Activated gamma-delta T cell treated with anti-CD3 and anti-CD28 coated beads, Interleukin-2, amount 50 U/mL, for 16 hours (primary cell): ENCODE results near the gene CNIH1.
"Not testable (repeated sequence)": the region's sequence is repeated elsewhere in the genome, so short reads cannot be mapped to it uniquely, and the experiment has no call there.

ENCODE experiments used
- DNase-seq: peaks from one replicate; pipeline ENCODE4 v3.0.0-alpha.2; 2020; ENCODE audit warnings: low read depth

The CNIH1 gene

DNA sequence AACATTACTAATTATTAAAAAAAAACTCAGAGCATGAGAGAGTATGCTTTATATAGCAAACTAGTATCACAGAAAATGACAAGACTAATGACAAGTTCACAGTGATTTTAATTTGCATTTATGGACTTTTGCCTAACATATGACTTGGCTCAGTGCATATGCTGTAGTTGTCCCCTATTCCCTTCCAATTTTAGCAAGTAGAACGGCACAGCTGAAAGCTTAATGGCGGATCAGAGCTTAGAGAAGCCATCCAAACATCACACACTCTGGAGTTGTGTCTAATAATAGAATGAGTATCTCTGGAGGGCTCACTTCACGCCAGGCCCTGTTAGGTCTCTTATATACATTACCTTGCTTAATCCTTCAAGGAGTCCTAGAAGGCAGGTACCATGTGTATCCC lies 13.3 kb downstream of the CNIH1 start:
- DNase-seq, result no peak

- no peak for DNase-seq
Observed at GRCh38 chr14:54425537-54426274, 15.5 kb downstream of the CNIH1 start.

GRCh38 chr14:54425068-54425467 lies 16.1 kb downstream of the CNIH1 start:
- DNase-seq, result no peak

GRCh38 chr14:54424479-54424901 lies 16.7 kb downstream of the CNIH1 start:
- no peak for DNase-seq

- no peak for DNase-seq
Observed at GRCh38 chr14:54423991-54424390, 17.2 kb downstream of the CNIH1 start.

DNA sequence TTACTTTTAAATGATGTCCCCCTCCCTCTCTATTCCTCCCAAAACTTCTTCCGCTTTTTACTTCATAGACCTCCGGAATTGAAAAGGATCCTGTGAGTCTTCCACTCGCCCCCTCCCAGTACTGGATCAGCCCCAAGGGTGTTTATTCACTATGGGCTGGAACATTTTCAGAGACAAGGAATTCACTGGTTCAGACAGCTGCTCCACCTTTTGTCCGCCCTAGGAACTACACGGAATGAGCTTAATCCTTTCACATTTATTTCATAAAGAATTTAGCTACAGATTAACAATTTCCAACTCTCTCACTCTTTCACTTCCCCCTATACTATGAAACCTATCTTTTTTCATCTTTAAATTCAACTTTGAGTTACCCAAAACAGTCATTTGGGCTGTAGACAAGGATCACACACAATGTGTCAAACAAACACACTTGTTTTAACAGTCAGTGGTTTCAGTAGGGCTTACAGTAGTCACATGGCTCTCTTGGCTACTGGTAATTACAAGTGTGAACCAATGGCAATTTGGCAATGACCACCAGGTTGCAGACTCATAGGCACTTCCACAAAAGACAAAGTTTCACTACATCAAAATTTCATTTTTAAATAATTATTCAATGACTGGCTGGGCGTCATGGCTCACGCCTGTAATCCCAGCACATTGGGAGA lies 20.6 kb downstream of the CNIH1 start:
- DNase-seq, result no peak

DNA sequence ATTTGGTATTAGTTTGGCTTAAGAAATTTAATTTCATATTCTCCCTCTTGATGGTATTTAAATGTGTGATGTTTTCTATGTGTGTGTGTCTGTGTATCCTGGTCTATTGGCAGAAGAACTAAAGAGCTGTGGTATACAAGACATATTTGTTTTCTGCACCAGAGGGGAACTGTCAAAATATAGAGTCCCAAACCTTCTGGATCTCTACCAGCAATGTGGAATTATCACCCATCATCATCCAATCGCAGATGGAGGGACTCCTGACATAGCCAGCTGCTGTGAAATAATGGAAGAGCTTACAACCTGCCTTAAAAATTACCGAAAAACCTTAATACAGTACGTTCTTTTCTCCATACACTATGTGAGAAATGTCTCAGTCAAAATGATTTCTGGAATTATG lies 29.8 kb downstream of the CNIH1 start:
- DNase-seq, result no peak

- DNase-seq, result no peak
Observed at GRCh38 chr14:54410215-54410614, 31.0 kb downstream of the CNIH1 start.

DNA sequence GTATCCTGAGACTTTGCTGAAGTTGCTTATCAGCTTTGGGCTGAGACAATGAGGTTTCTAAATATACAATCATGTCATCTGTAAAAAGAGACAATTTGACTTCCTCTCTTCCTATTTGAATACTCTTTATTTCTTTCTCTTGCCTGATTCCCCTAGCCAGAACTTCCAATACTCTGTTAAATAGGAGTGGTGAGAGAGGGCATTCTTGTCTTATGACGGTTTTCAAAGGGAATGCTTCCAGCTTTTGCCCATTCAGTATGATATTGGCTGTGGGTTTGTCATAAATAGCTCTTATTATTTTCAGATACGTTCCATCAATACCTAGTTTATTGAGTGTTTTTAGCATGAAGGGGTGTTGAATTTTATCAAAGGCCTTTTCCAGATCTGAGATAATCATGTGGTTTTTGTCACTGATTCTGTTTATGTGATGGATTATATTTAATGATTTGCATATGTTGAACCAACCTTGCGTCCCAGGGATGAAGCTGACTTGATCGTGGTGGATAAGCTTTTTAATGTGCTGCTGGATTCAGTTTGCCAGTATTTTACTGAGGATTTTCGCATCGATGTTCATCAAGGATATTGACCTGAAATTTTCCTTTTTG lies 37.7 kb downstream of the CNIH1 start:
- not testable (repeated sequence) for DNase-seq

GRCh38 chr14:54399560-54399959 lies 41.6 kb downstream of the CNIH1 start:
- DNase-seq, result no peak

DNA sequence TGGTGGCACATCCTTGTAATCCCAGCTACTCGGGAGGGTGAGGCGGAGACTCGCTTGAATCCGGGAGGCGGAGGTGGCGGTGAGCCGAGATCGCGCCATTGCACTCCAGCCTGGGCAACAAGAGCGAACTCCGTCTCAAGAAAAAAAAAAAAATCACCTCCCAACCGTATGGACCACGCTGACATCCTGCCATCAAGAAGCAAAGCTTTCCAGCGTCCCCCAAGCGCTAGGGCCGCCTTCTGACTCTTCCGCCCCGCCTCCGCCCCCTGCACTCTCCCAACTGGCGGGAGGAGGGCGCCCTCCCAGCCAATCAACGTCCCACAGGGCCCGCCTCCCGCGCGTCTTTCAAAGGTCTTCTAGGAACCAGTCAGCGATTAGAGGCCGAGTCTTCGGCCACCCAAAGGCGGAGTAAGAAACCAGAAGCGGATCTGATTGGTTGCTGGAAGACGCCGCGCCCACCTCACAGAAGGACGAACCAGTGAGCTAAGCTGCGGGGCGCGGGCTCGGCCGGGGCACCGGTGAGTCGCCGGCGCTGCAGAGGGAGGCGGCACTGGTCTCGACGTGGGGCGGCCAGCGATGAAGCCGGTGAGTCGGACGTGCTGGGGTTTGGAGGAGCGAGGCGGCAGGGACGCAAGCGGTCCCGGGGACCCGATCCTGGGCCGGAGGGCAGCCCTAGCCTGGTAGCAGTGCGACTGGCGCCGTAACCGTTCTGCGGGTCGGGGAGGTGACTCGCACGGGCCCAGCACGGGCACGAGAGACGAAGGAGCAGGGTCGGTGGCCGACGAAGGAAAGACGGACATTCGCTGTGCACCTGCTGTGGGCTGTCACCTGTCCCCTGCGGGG lies 44.5 kb downstream of the CNIH1 start, which contains the start of gene CDKN3:
Gene CDKN3 (plus strand): TSS at position 515 of the 843 bp plus-strand sequence. CDS start 62 bp downstream, at position 577.
- DNase-seq, result peak; percentile 95

- DNase-seq, result no peak
Observed at GRCh38 chr14:54396183-54396492, 45.0 kb downstream of the CNIH1 start.

- no peak for DNase-seq
Observed at GRCh38 chr14:54395716-54396115, 45.5 kb downstream of the CNIH1 start.

GRCh38 chr14:54395284-54395683 lies 45.9 kb downstream of the CNIH1 start:
- DNase-seq, result no peak

DNA sequence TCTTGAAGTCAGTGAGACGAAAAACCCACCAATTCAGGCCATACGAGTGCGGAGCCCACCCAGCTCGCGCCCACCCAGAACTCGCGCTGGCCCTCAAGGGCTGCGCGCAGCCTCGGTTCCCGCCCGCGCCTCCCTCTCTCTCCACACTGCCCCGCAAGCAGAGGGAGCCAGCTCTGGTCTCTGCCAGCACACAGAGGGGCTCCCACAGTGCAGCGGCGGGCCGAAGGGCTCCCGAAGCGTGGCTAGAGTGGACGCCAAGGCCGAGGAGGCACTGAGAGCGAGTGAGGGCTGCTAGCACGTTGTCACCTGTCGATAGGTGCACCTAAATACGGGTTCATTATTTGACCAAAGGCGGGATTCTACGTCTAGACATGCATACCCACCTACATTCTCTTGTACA lies 46.6 kb downstream of the CNIH1 start:
- DNase-seq, result no peak

DNA sequence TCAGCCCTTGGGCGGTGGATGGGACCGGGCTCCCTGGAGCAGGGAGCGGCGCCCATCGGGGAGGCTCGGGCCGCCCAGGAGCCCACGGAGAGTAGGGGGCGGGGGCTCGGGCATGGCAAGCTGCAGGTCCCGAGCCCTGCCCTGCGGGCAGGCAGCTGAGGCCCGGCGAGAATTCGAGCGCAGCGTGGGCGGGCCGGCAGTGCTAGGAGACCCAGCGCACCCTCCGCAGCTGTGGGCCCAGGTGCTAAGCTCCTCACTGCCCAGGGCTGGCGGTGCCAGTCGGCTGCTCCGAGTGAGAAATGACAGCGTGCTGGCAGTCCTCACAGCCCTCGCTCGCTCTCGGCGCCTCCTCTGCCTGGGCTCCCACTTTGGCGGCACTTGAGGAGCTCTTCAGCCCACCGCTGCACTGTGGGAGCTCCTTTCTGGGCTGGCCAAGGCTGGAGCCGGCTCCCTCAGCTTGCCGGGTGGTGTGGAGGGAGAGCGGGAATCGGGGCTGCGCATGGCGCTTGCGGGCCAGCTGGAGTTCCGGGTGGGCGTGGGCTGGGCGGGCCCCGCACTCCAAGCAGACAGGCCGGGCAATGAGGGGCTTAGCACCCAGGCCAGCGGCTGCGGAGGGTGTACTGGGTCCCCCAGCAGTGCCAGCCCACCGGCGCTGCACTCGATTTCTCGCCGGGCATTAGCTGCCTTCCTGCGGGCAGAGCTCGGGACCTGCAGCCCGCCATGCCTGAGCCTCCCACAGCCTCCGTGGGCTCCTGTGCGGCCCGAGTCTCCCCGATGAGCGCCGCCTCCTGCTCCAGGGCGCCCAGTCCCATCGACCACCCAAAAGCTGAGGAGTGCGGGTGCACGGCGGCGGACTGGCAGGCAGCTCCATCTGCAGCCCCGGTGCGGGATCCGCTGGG lies 47.9 kb downstream of the CNIH1 start:
- not testable (repeated sequence) for DNase-seq

DNA sequence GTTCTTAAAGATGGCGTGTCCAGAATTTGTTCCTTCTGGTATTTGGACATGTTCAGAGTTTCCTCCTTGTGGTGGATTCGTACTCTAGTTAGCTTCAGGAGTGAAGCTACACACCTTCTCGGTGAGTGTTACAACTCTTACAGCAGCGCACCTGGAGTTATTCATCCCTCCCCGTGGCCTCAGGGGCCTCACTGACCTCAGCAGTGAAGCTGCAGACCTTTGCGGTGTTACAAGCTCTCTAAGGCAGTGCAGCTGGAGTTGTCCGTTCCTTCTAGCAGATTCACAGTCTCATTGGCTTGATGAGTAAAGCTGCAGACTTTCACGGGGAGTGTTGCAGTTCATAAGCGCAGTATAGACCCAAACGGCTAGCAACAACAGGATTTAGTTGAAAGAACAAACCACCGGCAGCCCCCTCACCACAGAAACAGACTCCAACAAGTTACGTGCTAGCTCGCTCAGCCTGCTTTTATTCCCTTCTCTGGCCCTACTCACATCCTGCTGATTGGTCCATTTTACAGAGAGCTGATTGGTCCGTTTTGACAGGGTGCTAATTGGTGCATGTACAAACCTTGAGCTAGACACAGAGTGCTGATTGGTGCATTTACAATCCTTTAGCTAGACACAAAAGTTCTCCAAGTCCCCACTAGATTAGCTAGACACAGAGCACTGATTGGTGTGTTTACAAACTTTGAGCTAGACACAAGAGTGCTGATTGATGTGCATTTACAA lies 48.9 kb downstream of the CNIH1 start:
- DNase-seq, result no peak

- DNase-seq, result no peak
Observed at GRCh38 chr14:54387328-54387727, 53.8 kb downstream of the CNIH1 start.

DNA sequence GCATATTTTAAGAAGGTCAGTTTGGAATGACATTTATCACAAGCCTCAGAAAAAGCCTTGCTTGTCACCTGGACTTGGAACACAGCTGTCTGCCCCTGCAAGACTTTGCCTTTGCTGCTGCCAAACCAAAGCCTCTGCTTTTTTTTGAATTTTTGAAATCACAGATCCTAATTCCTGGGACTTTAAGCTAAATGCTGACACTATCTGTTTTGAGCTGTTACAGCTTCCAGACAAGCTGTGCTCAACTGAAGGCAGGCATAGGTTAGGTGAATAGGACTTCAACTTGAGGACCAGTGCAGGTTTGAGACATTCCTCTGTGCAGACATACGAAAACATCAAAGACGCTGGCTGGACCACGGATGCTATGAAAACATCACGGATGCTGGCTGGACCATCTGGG lies 55.6 kb downstream of the CNIH1 start:
- DNase-seq, result no peak

GRCh38 chr14:54383835-54384234 lies 57.3 kb downstream of the CNIH1 start:
- no peak for DNase-seq

DNA sequence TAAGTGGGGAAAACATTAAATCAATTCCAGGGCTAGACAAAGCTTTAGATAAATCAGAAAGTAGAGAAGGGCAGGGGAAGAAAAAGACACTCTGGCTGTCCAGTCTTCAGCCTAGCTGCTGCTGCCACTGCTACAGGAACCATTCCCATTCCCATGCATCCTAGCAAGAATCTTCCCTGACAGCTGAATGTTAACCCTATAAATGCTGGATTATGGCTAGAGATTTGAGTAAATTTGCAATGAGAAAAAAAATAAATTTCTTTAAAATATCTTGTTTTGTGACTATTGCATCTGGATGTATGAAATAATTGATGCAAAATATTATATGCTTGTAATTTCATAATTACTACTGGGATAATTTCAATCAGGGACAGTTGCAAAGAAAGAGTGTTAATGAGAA lies 59.4 kb downstream of the CNIH1 start:
- DNase-seq, result no peak
